ENCODE measurements around the gene TENM4.

GRCh38 chr11:78995171-78995570 lies 445.7 kb downstream of the TENM4 start:
- TF ChIP-seq BACH2 (CRISPR knock-in tag; IDR thresholded peaks at IDR 0.05; ENCODE audit: borderline replicate concordance) (no peak), ZFP3 (CRISPR knock-in tag; IDR thresholded peaks at IDR 0.05) (no peak), CSDC2 (CRISPR knock-in tag; IDR thresholded peaks at IDR 0.05) (no peak), ZC3H10 (CRISPR knock-in tag; IDR thresholded peaks at IDR 0.05) (no peak), PATZ1 (CRISPR knock-in tag; IDR thresholded peaks at IDR 0.05; ENCODE audit: borderline replicate concordance) (no peak), RARB (CRISPR knock-in tag; IDR thresholded peaks at IDR 0.05) (no peak), CREB5 (CRISPR knock-in tag; IDR thresholded peaks at IDR 0.05; ENCODE audit: low read depth) (no peak), POU6F1 (CRISPR knock-in tag; IDR thresholded peaks at IDR 0.05; ENCODE audit: borderline replicate concordance, low read depth) (no peak), ZFP30 (CRISPR knock-in tag; IDR thresholded peaks at IDR 0.05) (no peak)
